Keratinocyte (primary cell): ENCODE results near the gene CDC14A. TPM values are rescaled to one million over a fixed set of nuclear protein-coding genes. Genes with fewer than 3 reads are reported as not detected.

Experiments used
- DNase-seq: peaks from one replicate; pipeline ENCODE4 v3.0.0-alpha.2; 2011; ENCODE audit warnings: low read depth, missing footprints, low spot score
- FAIRE-seq: peaks from 2 replicates; lab custom pipeline; 2011; peaks lifted over from hg19 to GRCh38; lab: Jason Lieb, UNC
- H2AFZ ChIP-seq: 2 replicates; pipeline ENCODE4 v1.6.0; 2012; ENCODE audit warnings: low read length, control low read depth, inconsistent platforms; ENCODE audit not compliant: control insufficient read depth
- H3K27ac ChIP-seq: 2 replicates; pipeline ENCODE4 v1.5.1; 2011; ENCODE audit warnings: low read length; ENCODE audit not compliant: control insufficient read depth, insufficient read depth
- H3K27me3 ChIP-seq: 3 replicates; pipeline ENCODE4 v1.6.0; 2011; ENCODE audit warnings: low read length; ENCODE audit not compliant: control insufficient read depth, insufficient read depth; ENCODE audit errors: extremely low read depth
- H3K36me3 ChIP-seq, 2 experiments: 2 replicates in 1 of 2; 3 replicates in 1 of 2; pipeline ENCODE4 v1.5.1; 2011; ENCODE audit warnings: low read length in 2 of 2, mild to moderate bottlenecking in 1 of 2; ENCODE audit not compliant: control insufficient read depth in 2 of 2, insufficient read depth in 2 of 2; ENCODE audit errors: extremely low read depth in 1 of 2
- H3K4me1 ChIP-seq: 3 replicates; pipeline ENCODE4 v1.5.1; 2011; ENCODE audit warnings: low read length; ENCODE audit not compliant: control insufficient read depth, insufficient read depth; ENCODE audit errors: extremely low read depth
- H3K4me2 ChIP-seq: 3 replicates; pipeline ENCODE4 v1.6.0; 2011; ENCODE audit warnings: low read depth, low read length; ENCODE audit not compliant: control insufficient read depth, insufficient read depth; ENCODE audit errors: extremely low read depth
- H3K4me3 ChIP-seq, 3 experiments: fragments of 200-600 bp in 1 of 3; sonication (generic) in 1 of 3; 2 replicates in 2 of 3; 3 replicates in 1 of 3; pipeline ENCODE4 v1.5.1; 2011 to 2016; ENCODE audit warnings: low read length in 3 of 3, mild to moderate bottlenecking in 3 of 3, control low read depth in 2 of 3, inconsistent platforms in 1 of 3, low read depth in 1 of 3, mixed read lengths in 1 of 3, mixed run types in 1 of 3, moderate library complexity in 1 of 3; ENCODE audit not compliant: control insufficient read depth in 2 of 3, insufficient read depth in 2 of 3; ENCODE audit errors: extremely low read depth in 1 of 3
- H3K79me2 ChIP-seq: 2 replicates; pipeline ENCODE4 v1.6.0; 2012; ENCODE audit warnings: low read length; ENCODE audit not compliant: control insufficient read depth, insufficient read depth
- H3K9ac ChIP-seq: 3 replicates; pipeline ENCODE4 v1.6.0; 2011; ENCODE audit warnings: low read length; ENCODE audit not compliant: control insufficient read depth, insufficient read depth; ENCODE audit errors: extremely low read depth
- H3K9me1 ChIP-seq: 3 replicates; pipeline ENCODE4 v1.6.0; 2011; ENCODE audit warnings: low read length; ENCODE audit not compliant: control insufficient read depth, insufficient read depth; ENCODE audit errors: extremely low read depth
- H3K9me3 ChIP-seq: 2 replicates; pipeline ENCODE4 v1.5.1; 2012; ENCODE audit warnings: low read depth, low read length; ENCODE audit not compliant: control insufficient read depth
- H4K20me1 ChIP-seq: 3 replicates; pipeline ENCODE4 v1.6.0; 2011; ENCODE audit warnings: low read length; ENCODE audit not compliant: control insufficient read depth, insufficient read depth; ENCODE audit errors: extremely low read depth
- CTCF ChIP-seq, 3 experiments: IDR thresholded peaks in 1 of 3; conservative IDR thresholded peaks in 1 of 3; optimal IDR thresholded peaks in 1 of 3; 2 replicates in 2 of 3; 3 replicates in 1 of 3; pipeline versions ENCODE3 to v1.5.1; 2011; ENCODE audit warnings: low read length in 3 of 3, mild to moderate bottlenecking in 3 of 3, moderate library complexity in 2 of 3, control low read depth in 1 of 3, inconsistent platforms in 1 of 3; ENCODE audit not compliant: insufficient read depth in 2 of 3; ENCODE audit errors: extremely low read depth in 1 of 3
- EZH2 ChIP-seq: IDR thresholded peaks from one replicate; pipeline ENCODE4 v1.6.1; 2012; ENCODE audit warnings: inconsistent platforms, mild to moderate bottlenecking, low read length, moderate library complexity
- dilution Hi-C: fragments of 300-500 bp; cut with MboI; formaldehyde crosslinking; loops from one replicate; pipeline ENCODE4 v1.7.0; 2020; ENCODE audit warnings: low sequenced_read_pairs; ENCODE audit not compliant: extremely low pct_ligation_motif_present
- polyA plus RNA-seq, 5 experiments: library from polyadenylated mRNA; depleted of rRNA in 3 of 5; stranded (reverse) in 3 of 5; stranded (forward) in 1 of 5; unstranded in 1 of 5; fragments of >200 nt; gene quantifications; 1 replicate in 1 of 5; 2 replicates in 3 of 5; 3 replicates in 1 of 5; pipeline versions ENCODE4 v1.2.1 to v1.2.3, GENCODE V29; 2011 to 2012; ENCODE audit warnings: missing spikeins in 2 of 5, low read depth in 1 of 5, low replicate concordance in 1 of 5

CDC14A gene
- polyA plus RNA-seq, 1 donor (not counting 4 experiments of a cell fraction or from before 2014, with no cell fraction given), result 2.2 TPM

GRCh38 chr1:100528871-100529270 lies 176.6 kb downstream of the CDC14A start:
- Histone ChIP-seq H2AFZ (no peak overlapping the region), H3K9ac (no peak overlapping the region), H3K4me1 (no peaks in the 10 kb centered on the region), H3K4me2 (no peak overlapping the region), H3K36me3 (no peaks in the 10 kb centered on the region), H3K9me1 (no peaks in the 10 kb centered on the region), H3K79me2 (no peaks in the 10 kb centered on the region), H3K27ac (no peak overlapping the region), H4K20me1 (no peaks in the 10 kb centered on the region), H3K27me3 (peaks cover 4% of the 10 kb centered on the region), H3K9me3 (no peaks in the 10 kb centered on the region), H3K4me3 (no peak overlapping the region)
- DNase-seq (no peak), FAIRE-seq (no peak)
- TF ChIP-seq CTCF (optimal IDR thresholded peaks at IDR 0.05 in 1 of 3, IDR thresholded peaks at IDR 0.05 in 1 of 3, conservative IDR thresholded peaks at IDR 0.05 in 1 of 3; ENCODE audit: extremely low read depth in 1 of 3, insufficient read depth in 2 of 3, low read length in 3 of 3), result no peak
- TF ChIP-seq EZH2, result no peak
- dilution Hi-C loops, result no loop called here

- H3K4me2 ChIP-seq, result no peak overlapping the region
- no peak overlapping the region for H3K9ac ChIP-seq
- H3K27ac ChIP-seq, result no peak overlapping the region
- DNase-seq, result no peak
- no peaks in the 10 kb centered on the region for H3K9me1 ChIP-seq
- H3K9me3 ChIP-seq, result no peaks in the 10 kb centered on the region
- no peaks in the 10 kb centered on the region for H4K20me1 ChIP-seq
- no peaks in the 10 kb centered on the region for H3K79me2 ChIP-seq
- peaks cover 8% of the 10 kb centered on the region for H3K27me3 ChIP-seq
- H3K36me3 ChIP-seq, result no peaks in the 10 kb centered on the region
- dilution Hi-C loops, result no loop called here
- TF ChIP-seq EZH2, result no peak
- no peak for TF ChIP-seq CTCF (optimal IDR thresholded peaks at IDR 0.05 in 1 of 3, IDR thresholded peaks at IDR 0.05 in 1 of 3, conservative IDR thresholded peaks at IDR 0.05 in 1 of 3; ENCODE audit: extremely low read depth in 1 of 3, insufficient read depth in 2 of 3, low read length in 3 of 3)
- H3K4me1 ChIP-seq, result no peaks in the 10 kb centered on the region
- no peak overlapping the region for H3K4me3 ChIP-seq
- no peak for FAIRE-seq
- no peak overlapping the region for H2AFZ ChIP-seq
Measured at GRCh38 chr1:100530141-100530540, 177.8 kb downstream of the CDC14A start.
